ENCODE results near the gene NOXA1.

DNA sequence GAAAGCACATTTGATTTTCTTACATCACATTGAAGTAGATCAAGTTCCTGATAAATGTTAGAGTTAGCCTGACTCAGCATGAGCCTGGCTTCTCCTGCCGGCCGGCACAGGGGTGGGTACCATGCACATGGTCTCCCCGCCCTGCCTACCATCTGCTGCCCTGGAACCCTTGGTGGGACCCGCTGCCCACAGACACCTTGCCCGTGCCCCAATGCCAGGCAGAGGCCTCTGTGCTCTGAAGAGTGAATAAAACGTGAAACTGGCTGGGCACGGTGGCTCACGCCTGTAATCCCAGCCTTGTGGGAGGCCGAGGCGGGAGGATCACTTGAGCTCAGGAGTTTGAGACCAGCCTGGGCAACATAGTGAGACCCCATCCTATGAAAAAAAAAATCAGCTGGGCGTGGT is 17.5 kb upstream of the NOXA1 start:
- no peak for TF ChIP-seq YY1 (IDR thresholded peaks at IDR 0.05; ENCODE audit: insufficient read depth, insufficient read length)
- TF ChIP-seq ZNF274 (IDR thresholded peaks at IDR 0.05; ENCODE audit: low read depth, low read length) = no peak

Data from NT2/D1 (cell line).